ENCODE data around the gene RBMS3.

- no peak for TF ChIP-seq CTCF (IDR thresholded peaks at IDR 0.05)
- no peak for TF ChIP-seq POLR2A (IDR thresholded peaks at IDR 0.05)
These were observed 20.6 kb downstream of the RBMS3 start for GRCh38 chr3:29301332-29302019.
